Measurements from ENCODE around the gene IFNGR2. TPM values are rescaled to one million over a fixed set of nuclear protein-coding genes. Genes with fewer than 3 reads are reported as not detected.

Gene IFNGR2
- total and polyA plus RNA-seq, 2 of the 4 experiments (the other 2 are of a cell fraction) = 66.0 to 73.8 TPM

DNA sequence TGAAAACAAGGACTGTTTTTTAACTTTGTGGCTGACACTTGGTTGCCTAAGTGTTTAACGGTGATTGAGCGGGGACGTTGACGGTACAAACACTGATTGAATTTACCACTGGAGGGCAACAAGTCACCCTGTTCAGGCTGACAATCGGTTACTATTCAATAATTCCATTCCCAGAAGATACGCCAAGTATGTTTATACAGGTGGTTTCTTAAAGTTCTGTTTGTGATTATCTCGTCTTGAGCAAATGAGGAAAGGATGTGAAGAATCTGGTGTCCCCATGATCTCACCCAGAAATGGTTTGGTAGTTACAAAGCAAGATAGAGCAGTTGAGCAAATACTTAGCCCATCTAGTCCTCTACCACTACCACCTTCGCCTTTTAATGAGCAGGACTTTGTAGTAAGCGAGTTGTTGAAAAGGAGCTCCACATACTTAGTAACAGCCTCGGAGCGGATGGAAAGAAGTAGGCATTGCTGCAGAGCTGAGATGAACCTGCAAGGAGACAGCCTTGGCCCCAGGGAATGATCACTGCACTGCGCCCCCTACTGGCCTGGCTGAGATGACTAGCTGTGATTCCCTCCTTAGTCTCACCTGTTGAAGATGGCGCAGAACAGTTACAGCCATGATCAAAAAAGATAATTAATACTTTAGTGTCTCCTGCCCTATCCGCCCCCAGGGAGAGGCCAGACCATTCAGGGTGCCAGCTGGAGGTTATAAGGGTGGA, 42.2 kb upstream of the IFNGR2 start:
- H3K4me2 ChIP-seq (ENCODE audit: low read depth, low read length) = peak overlapping the region; percentile 35; the same call in 1 of the 2 replicates
- no peak overlapping the region for H2AK5ac ChIP-seq (ENCODE audit: low read depth, low read length)
- no peak overlapping the region for H2BK15ac ChIP-seq (ENCODE audit: low read depth, low read length)
- H2BK5ac ChIP-seq (ENCODE audit: low read depth, low read length, poor library complexity, severe bottlenecking) = peak overlapping the region; percentile 35
- dilution Hi-C loops (cut with HindIII; ENCODE audit: low sequenced_read_pairs, unreplicated experiment) (no loop called here), in situ Hi-C loops (cut with MboI; ENCODE audit: low sequenced_read_pairs) (no loop called here), intact Hi-C loops (cut with micrococcal nuclease) (loop anchor here (1.0 kb wide), 2 partner anchors 84 to 161 kb away; no protein-coding TSS in a partner anchor)
- no peak overlapping the region for H2BK20ac ChIP-seq (ENCODE audit: low read depth, low read length)
- no peak overlapping the region for H3K27ac ChIP-seq (ENCODE audit: insufficient read depth, low read length)
- no peaks in the 10 kb centered on the region for H3K79me1 ChIP-seq (ENCODE audit: low read depth in 1 of 2, low read length in 2 of 2)
- peaks cover 5% of the 10 kb centered on the region for H3K4me1 ChIP-seq (ENCODE audit: control insufficient read depth, insufficient read depth, low read length)
- POLR2A ChIA-PET (ENCODE audit: unreplicated experiment) = interaction anchor here (0.6 kb wide), 1 partner anchor 46 kb away, joined by 3 read pairs; no protein-coding TSS in a partner anchor
- H4K5ac ChIP-seq (ENCODE audit: low read depth, low read length) = no peak overlapping the region
- H3K36me3 ChIP-seq (ENCODE audit: control insufficient read depth, insufficient read depth, low read length) = peaks cover 9% of the 10 kb centered on the region
- BruUV-seq (replicated peaks) = no TSS peak
- H3K9me3 ChIP-seq (ENCODE audit: control insufficient read depth, insufficient read depth, low read length) = no peaks in the 10 kb centered on the region
- no peak overlapping the region for H3K4me3 ChIP-seq (ENCODE audit: insufficient read depth, low read depth, low read length)
- no peak overlapping the region for H3K14ac ChIP-seq (replicated peaks; ENCODE audit: low read depth, low read length)
- no peaks in the 10 kb centered on the region for H4K20me1 ChIP-seq (ENCODE audit: insufficient read depth, low read length)
- TF ChIP-seq SMC3 (IDR thresholded peaks at IDR 0.05; ENCODE audit: low read depth, low read length) (peak; percentile 49), RAD21 (IDR thresholded peaks at IDR 0.05; ENCODE audit: low read length) (peak; percentile 49), RFX5 (IDR thresholded peaks at IDR 0.05; ENCODE audit: low read depth, low read length) (no peak)
- TF ChIP-seq, protein P1, sequence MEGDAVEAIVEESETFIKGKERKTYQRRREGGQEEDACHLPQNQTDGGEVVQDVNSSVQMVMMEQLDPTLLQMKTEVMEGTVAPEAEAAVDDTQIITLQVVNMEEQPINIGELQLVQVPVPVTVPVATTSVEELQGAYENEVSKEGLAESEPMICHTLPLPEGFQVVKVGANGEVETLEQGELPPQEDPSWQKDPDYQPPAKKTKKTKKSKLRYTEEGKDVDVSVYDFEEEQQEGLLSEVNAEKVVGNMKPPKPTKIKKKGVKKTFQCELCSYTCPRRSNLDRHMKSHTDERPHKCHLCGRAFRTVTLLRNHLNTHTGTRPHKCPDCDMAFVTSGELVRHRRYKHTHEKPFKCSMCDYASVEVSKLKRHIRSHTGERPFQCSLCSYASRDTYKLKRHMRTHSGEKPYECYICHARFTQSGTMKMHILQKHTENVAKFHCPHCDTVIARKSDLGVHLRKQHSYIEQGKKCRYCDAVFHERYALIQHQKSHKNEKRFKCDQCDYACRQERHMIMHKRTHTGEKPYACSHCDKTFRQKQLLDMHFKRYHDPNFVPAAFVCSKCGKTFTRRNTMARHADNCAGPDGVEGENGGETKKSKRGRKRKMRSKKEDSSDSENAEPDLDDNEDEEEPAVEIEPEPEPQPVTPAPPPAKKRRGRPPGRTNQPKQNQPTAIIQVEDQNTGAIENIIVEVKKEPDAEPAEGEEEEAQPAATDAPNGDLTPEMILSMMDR (conservative IDR thresholded peaks at IDR 0.05; ENCODE audit: low read depth, low read length) = peak; percentile 64
- H2BK120ac ChIP-seq (ENCODE audit: low read depth, low read length) = no peak overlapping the region
- peak overlapping the region; percentile 47 for H2AK9ac ChIP-seq (replicated peaks; ENCODE audit: low read depth, low read length, poor library complexity)
- 10% methylated on average over 2 of the region's 14 CpGs; no CpG with 5 or more reads in 1 of the 2 experiments for WGBS, 2 experiments (ENCODE audit: extremely low coverage in 2 of 2, insufficient read length in 1 of 2)
- peak overlapping the region; percentile 19; the same call in 1 of the 2 replicates for H3K18ac ChIP-seq (ENCODE audit: low read depth, low read length)
- peak; percentile 87 for DNase-seq
- peaks cover 5% of the 10 kb centered on the region for H3K9me1 ChIP-seq (ENCODE audit: insufficient read depth, low read length)
- no peak overlapping the region for H3K4ac ChIP-seq (ENCODE audit: low read depth, low read length)
- no peaks in the 10 kb centered on the region for H3K27me3 ChIP-seq (ENCODE audit: control insufficient read depth, insufficient read depth, low read length)
- no peak overlapping the region for H3K9ac ChIP-seq (ENCODE audit: low read depth, low read length)
- no peak overlapping the region for H3K56ac ChIP-seq (ENCODE audit: extremely low read depth, insufficient read depth, low read length)
- peak overlapping the region; percentile 76 for H2AFZ ChIP-seq (replicated peaks; ENCODE audit: low read length, poor library complexity)
- no peak overlapping the region for H3K23ac ChIP-seq (ENCODE audit: low read depth, low read length)
- CTCF ChIA-PET = interaction anchor here (0.6 to 2.0 kb wide), 21 partner anchors 13 to 589 kb away, joined by 3 to 7 read pairs (median 4); partner anchors contain the start of gene PAXBP1
- peak; percentile 74 for ATAC-seq (ENCODE audit: low read depth)
- no peak overlapping the region; a peak in 1 of 4 replicates for H4K8ac ChIP-seq (ENCODE audit: low read depth in 2 of 2, low read length in 2 of 2)
- no peak overlapping the region; the same call in 1 of the 2 replicates for H4K91ac ChIP-seq (ENCODE audit: insufficient read depth, low read depth, low read length)
